NOMO-1 treated with dmso at 0.1 percent for 144 hours (cell line): ENCODE measurements around the gene MUSK.

Experiments
- DNase-seq: peaks from one replicate; lab custom pipeline; 2025; ENCODE audit not compliant: unreplicated experiment; lab: John Stamatoyannopoulos, UW

The MUSK gene

GRCh38 chr9:110668570-110669167 is at the start of gene MUSK:
Gene MUSK, plus strand, starts transcription at chr9:110668791. Its CDS starts 114 bp downstream, at chr9:110668905.
- no peak for DNase-seq

- no peak for DNase-seq
These were observed 48.8 kb upstream of the MUSK start for GRCh38 chr9:110619831-110620230.

GRCh38 chr9:110620726-110621125 is 47.9 kb upstream of the MUSK start:
- no peak for DNase-seq

GRCh38 chr9:110622368-110622767 is 46.2 kb upstream of the MUSK start:
- DNase-seq = no peak

GRCh38 chr9:110623462-110624025 is 45.0 kb upstream of the MUSK start:
- DNase-seq = no peak

GRCh38 chr9:110626101-110626829 is 42.3 kb upstream of the MUSK start:
- DNase-seq = no peak

- DNase-seq = no peak
These were observed 33.0 kb upstream of the MUSK start for GRCh38 chr9:110635589-110635988.

GRCh38 chr9:110638381-110638954 is 30.1 kb upstream of the MUSK start:
- no peak for DNase-seq

GRCh38 chr9:110640736-110641135 is 27.9 kb upstream of the MUSK start:
- no peak for DNase-seq

GRCh38 chr9:110641293-110641692 is 27.3 kb upstream of the MUSK start:
- DNase-seq = no peak

GRCh38 chr9:110648696-110649095 is 19.9 kb upstream of the MUSK start:
- no peak for DNase-seq

- DNase-seq = no peak
These were observed 18.3 kb upstream of the MUSK start for GRCh38 chr9:110650261-110650660.

GRCh38 chr9:110650991-110651411 is 17.6 kb upstream of the MUSK start:
- DNase-seq = no peak

- peak; percentile 9 for DNase-seq
These were observed 12.6 kb upstream of the MUSK start for GRCh38 chr9:110655754-110656641.

GRCh38 chr9:110659891-110660541 is 8.6 kb upstream of the MUSK start:
- DNase-seq = no peak

- no peak for DNase-seq
These were observed 842 bp downstream of the MUSK start for GRCh38 chr9:110669433-110669832.

GRCh38 chr9:110671849-110672248 is 3.3 kb downstream of the MUSK start:
- no peak for DNase-seq

GRCh38 chr9:110672873-110673510 is 4.4 kb downstream of the MUSK start:
- peak; percentile 41 for DNase-seq

- no peak for DNase-seq
These were observed 18.9 kb downstream of the MUSK start for GRCh38 chr9:110687497-110687896.

- no peak for DNase-seq
These were observed 19.7 kb downstream of the MUSK start for GRCh38 chr9:110688329-110688728.
